H9 (cell line): Measurements from ENCODE around the gene SMIM14. TPM values are rescaled to one million over a fixed set of nuclear protein-coding genes. Genes with fewer than 3 reads are reported as not detected.

Experiments
- DNase-seq: peaks from one replicate; pipeline ENCODE4 v3.0.0-alpha.2; 2017
- H2AFZ ChIP-seq: one replicate; pipeline ENCODE4 v1.6.1; 2013; ENCODE audit warnings: mild to moderate bottlenecking, low read length, control low read depth, moderate library complexity
- H2AK5ac ChIP-seq: 2 replicates; pipeline ENCODE4 v1.6.1; 2013; ENCODE audit warnings: low read length, control low read depth, mixed read lengths; ENCODE audit not compliant: insufficient read length
- H2BK120ac ChIP-seq: one replicate; pipeline ENCODE4 v1.6.1; 2013; ENCODE audit warnings: low read depth, mild to moderate bottlenecking, low read length, control low read depth, inconsistent platforms; ENCODE audit not compliant: poor library complexity, severe bottlenecking
- H2BK12ac ChIP-seq: 2 replicates; pipeline ENCODE4 v1.6.1; 2013; ENCODE audit warnings: low read length, control low read depth, mixed read lengths, low read depth; ENCODE audit not compliant: insufficient read length
- H2BK15ac ChIP-seq: 2 replicates; pipeline ENCODE4 v1.6.1; 2013; ENCODE audit warnings: low read depth, low read length, control low read depth
- H2BK20ac ChIP-seq: one replicate; pipeline ENCODE4 v1.6.1; 2013; ENCODE audit warnings: low read depth, mild to moderate bottlenecking, low read length, control low read depth, inconsistent platforms; ENCODE audit not compliant: poor library complexity, severe bottlenecking
- H2BK5ac ChIP-seq: 2 replicates; pipeline ENCODE4 v1.6.1; 2013; ENCODE audit warnings: low read length, control low read depth, mixed read lengths; ENCODE audit not compliant: insufficient read length
- H3K14ac ChIP-seq: 2 replicates; pipeline ENCODE4 v1.6.1; 2013; ENCODE audit warnings: low read length, control low read depth; ENCODE audit not compliant: insufficient read depth
- H3K18ac ChIP-seq: 2 replicates; pipeline ENCODE4 v1.6.1; 2013; ENCODE audit warnings: low read depth, mild to moderate bottlenecking, mixed read lengths, low read length, control low read depth; ENCODE audit not compliant: insufficient read length
- H3K23ac ChIP-seq: 2 replicates; pipeline ENCODE4 v1.6.1; 2013; ENCODE audit warnings: low read length, control low read depth, mixed read lengths, low read depth; ENCODE audit not compliant: insufficient read length
- H3K23me2 ChIP-seq: 2 replicates; pipeline ENCODE4 v1.6.1; 2013; ENCODE audit warnings: low read depth, mild to moderate bottlenecking, mixed read lengths, low read length, control low read depth; ENCODE audit not compliant: insufficient read length, poor library complexity, severe bottlenecking
- H3K27ac ChIP-seq: 2 replicates; pipeline ENCODE4 v1.5.1; 2013; ENCODE audit warnings: low read length, control low read depth, mixed read lengths, low read depth; ENCODE audit not compliant: insufficient read length
- H3K27me3 ChIP-seq: 2 replicates; pipeline ENCODE4 v1.6.1; 2013; ENCODE audit warnings: low read length, control low read depth, inconsistent platforms; ENCODE audit not compliant: insufficient read depth
- H3K4ac ChIP-seq: 2 replicates; pipeline ENCODE4 v1.6.1; 2013; ENCODE audit warnings: low read depth, mild to moderate bottlenecking, control low read depth, inconsistent platforms, low read length, moderate library complexity
- H3K4me1 ChIP-seq: 2 replicates; pipeline ENCODE4 v1.6.1; 2013; ENCODE audit warnings: low read length, control low read depth, inconsistent platforms; ENCODE audit not compliant: insufficient read depth
- H3K4me2 ChIP-seq: 2 replicates; pipeline ENCODE4 v1.6.1; 2013; ENCODE audit warnings: low read length, control low read depth, mixed read lengths; ENCODE audit not compliant: insufficient read length, insufficient read depth
- H3K56ac ChIP-seq: 2 replicates; pipeline ENCODE4 v1.6.1; 2013; ENCODE audit warnings: low read depth, mild to moderate bottlenecking, mixed read lengths, low read length, control low read depth; ENCODE audit not compliant: insufficient read length
- H3K79me1 ChIP-seq: 2 replicates; pipeline ENCODE4 v1.6.1; 2013; ENCODE audit warnings: low read depth, mild to moderate bottlenecking, moderate library complexity, low read length, control low read depth, inconsistent platforms; ENCODE audit not compliant: insufficient read depth, poor library complexity, severe bottlenecking
- H3K79me2 ChIP-seq: 2 replicates; pipeline ENCODE4 v1.6.1; 2013; ENCODE audit warnings: low read length, control low read depth, inconsistent platforms; ENCODE audit not compliant: insufficient read depth
- H3K9ac ChIP-seq: 2 replicates; pipeline ENCODE4 v1.6.1; 2013; ENCODE audit warnings: low read length, control low read depth, mixed read lengths; ENCODE audit not compliant: insufficient read length; ENCODE audit errors: extremely low read depth
- H3K9me3 ChIP-seq: one replicate; pipeline ENCODE4 v1.6.1; 2013; ENCODE audit warnings: low read depth, low read length, inconsistent platforms; ENCODE audit not compliant: control insufficient read depth
- H3T11ph ChIP-seq: one replicate; pipeline ENCODE4 v1.6.1; 2013; ENCODE audit warnings: mild to moderate bottlenecking, low read length, control low read depth, inconsistent platforms
- H4K20me1 ChIP-seq: one replicate; pipeline ENCODE4 v1.6.1; 2013; ENCODE audit not compliant: control insufficient read depth, insufficient read length, insufficient read depth
- H4K5ac ChIP-seq: 2 replicates; pipeline ENCODE4 v1.6.1; 2013; ENCODE audit warnings: low read depth, mild to moderate bottlenecking, mixed read lengths, low read length, control low read depth; ENCODE audit not compliant: insufficient read length
- H4K8ac ChIP-seq: replicated peaks from 2 replicates; pipeline ENCODE4 v1.6.1; 2013; ENCODE audit warnings: low read length, control low read depth, mixed read lengths, low read depth; ENCODE audit not compliant: insufficient read length
- H4K91ac ChIP-seq: 2 replicates; pipeline ENCODE4 v1.6.1; 2013; ENCODE audit warnings: low read depth, mild to moderate bottlenecking, moderate library complexity, mixed read lengths, low read length, control low read depth; ENCODE audit not compliant: insufficient read length
- H3K27ac Mint-ChIP-seq, 3 experiments: 2 replicates in 2 of 3; 3 replicates in 1 of 3; pipeline ENCODE4 v1.8.0; 2020 to 2021; ENCODE audit warnings: mixed read lengths in 3 of 3, mild to moderate bottlenecking in 1 of 3, moderate library complexity in 1 of 3
- H3K27me3 Mint-ChIP-seq: 2 replicates; pipeline ENCODE4 v1.8.0; 2021; ENCODE audit warnings: low read depth, mild to moderate bottlenecking, moderate library complexity, mixed read lengths
- H3K36me3 Mint-ChIP-seq, 3 experiments: 2 replicates in 2 of 3; 3 replicates in 1 of 3; pipeline ENCODE4 v1.8.0; 2020 to 2021; ENCODE audit warnings: low read depth in 3 of 3, mixed read lengths in 3 of 3; ENCODE audit not compliant: insufficient read depth in 1 of 3
- H3K4me1 Mint-ChIP-seq, 2 experiments: 2 replicates each; pipeline ENCODE4 v1.8.0; 2020; ENCODE audit warnings: mixed read lengths in 2 of 2
- H3K4me3 Mint-ChIP-seq, 2 experiments: 2 replicates in 1 of 2; 3 replicates in 1 of 2; pipeline ENCODE4 v1.8.0; 2020 to 2021; ENCODE audit warnings: mild to moderate bottlenecking in 2 of 2, mixed read lengths in 2 of 2, moderate library complexity in 1 of 2
- H3K9me3 Mint-ChIP-seq, 2 experiments: 2 replicates in 1 of 2; 3 replicates in 1 of 2; pipeline ENCODE4 v1.8.0; 2020; ENCODE audit warnings: mild to moderate bottlenecking in 2 of 2, mixed read lengths in 2 of 2, moderate library complexity in 1 of 2
- WGBS: extraction: QIAGEN DNeasy Blood & Tissue Kit; methylation state at CpG from one replicate; pipeline ENCODE4 v1.1.7; 2013; ENCODE audit warnings: missing lambda C conversion rate, low lambda C conversion rate, mixed read lengths; ENCODE audit not compliant: insufficient read length; ENCODE audit errors: extremely low coverage; 5-methylcytosine and 5-hydroxymethylcytosine counted together
- total RNA-seq: library from RNA; stranded (reverse); gene quantifications from 2 replicates; pipeline ENCODE4 v1.2.1, GENCODE V29; 2021
- TF ChIP-seq, protein P1 (sequence below): fragments of 200-600 bp; sonication (generic); conservative IDR thresholded peaks from 3 replicates; pipeline ENCODE4 v1.8.0; 2021; ENCODE audit warnings: antibody characterized with exemption, mild to moderate bottlenecking

Gene SMIM14
- total RNA-seq, 1 experiment from 2014 or later: 19.4 TPM

GRCh38 chr4:39524161-39524957 is 114.3 kb downstream of the SMIM14 start:
- Mint-ChIP-seq H3K36me3 (peaks cover 6 to 18% (median 17%) of the 10 kb centered on the region in 3 experiments; a peak in 6 of 7 replicates), H3K4me3 (no peak overlapping the region), H3K4me1 (peaks cover 14 to 15% of the 10 kb centered on the region in 2 experiments), H3K27me3 (no peaks in the 10 kb centered on the region), H3K27ac (peak overlapping the region in 1 of 3 experiments; percentile 35; a peak in 1 of 7 replicates), H3K9me3 (peaks cover 3% of the 10 kb centered on the region in 2 experiments; a peak in 4 of 5 replicates)
- Histone ChIP-seq H2BK12ac (no peak overlapping the region), H3K23me2 (peaks cover 9% of the 10 kb centered on the region), H4K8ac (no peak overlapping the region), H4K5ac (no peak overlapping the region), H3K4ac (no peak overlapping the region), H3K27me3 (no peaks in the 10 kb centered on the region), H3K79me2 (peaks cover 7% of the 10 kb centered on the region; the same call in 1 of the 2 replicates), H3K23ac (no peak overlapping the region), H3K9me3 (no peaks in the 10 kb centered on the region), H4K91ac (no peak overlapping the region), H3K18ac (no peak overlapping the region), H4K20me1 (no peaks in the 10 kb centered on the region), H2BK120ac (no peak overlapping the region), H3K4me1 (no peaks in the 10 kb centered on the region), H3K9ac (no peak overlapping the region), H3K4me2 (no peak overlapping the region), H2BK5ac (no peak overlapping the region), H2AFZ (no peak overlapping the region), H2BK15ac (no peak overlapping the region), H2AK5ac (no peak overlapping the region), H3K14ac (no peak overlapping the region), H3K79me1 (peaks cover 3% of the 10 kb centered on the region), H3K56ac (no peak overlapping the region), H3K27ac (no peak overlapping the region), H3T11ph (no peak overlapping the region), H2BK20ac (no peak overlapping the region)
- DNase-seq: no peak
- TF ChIP-seq, protein P1, sequence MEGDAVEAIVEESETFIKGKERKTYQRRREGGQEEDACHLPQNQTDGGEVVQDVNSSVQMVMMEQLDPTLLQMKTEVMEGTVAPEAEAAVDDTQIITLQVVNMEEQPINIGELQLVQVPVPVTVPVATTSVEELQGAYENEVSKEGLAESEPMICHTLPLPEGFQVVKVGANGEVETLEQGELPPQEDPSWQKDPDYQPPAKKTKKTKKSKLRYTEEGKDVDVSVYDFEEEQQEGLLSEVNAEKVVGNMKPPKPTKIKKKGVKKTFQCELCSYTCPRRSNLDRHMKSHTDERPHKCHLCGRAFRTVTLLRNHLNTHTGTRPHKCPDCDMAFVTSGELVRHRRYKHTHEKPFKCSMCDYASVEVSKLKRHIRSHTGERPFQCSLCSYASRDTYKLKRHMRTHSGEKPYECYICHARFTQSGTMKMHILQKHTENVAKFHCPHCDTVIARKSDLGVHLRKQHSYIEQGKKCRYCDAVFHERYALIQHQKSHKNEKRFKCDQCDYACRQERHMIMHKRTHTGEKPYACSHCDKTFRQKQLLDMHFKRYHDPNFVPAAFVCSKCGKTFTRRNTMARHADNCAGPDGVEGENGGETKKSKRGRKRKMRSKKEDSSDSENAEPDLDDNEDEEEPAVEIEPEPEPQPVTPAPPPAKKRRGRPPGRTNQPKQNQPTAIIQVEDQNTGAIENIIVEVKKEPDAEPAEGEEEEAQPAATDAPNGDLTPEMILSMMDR: no peak
- no CpG with 5 or more reads among the region's 7 CpGs for WGBS
